Muscle of leg (tissue), 11 donors: Measurements from ENCODE around the gene BBIP1. TPM values are rescaled to one million over a fixed set of nuclear protein-coding genes. Genes with fewer than 3 reads are reported as not detected.

ENCODE experiments used
- DNase-seq: peaks from one replicate; pipeline ENCODE4 v3.0.0; 2013
- H3K27ac ChIP-seq: one replicate; pipeline ENCODE4 v1.5.1; 2013; ENCODE audit warnings: mild to moderate bottlenecking, low read length, control low read depth
- H3K27me3 ChIP-seq: one replicate; pipeline ENCODE4 v1.6.1; 2013; ENCODE audit warnings: low read length; ENCODE audit not compliant: control insufficient read depth, insufficient read depth
- H3K36me3 ChIP-seq: one replicate; pipeline ENCODE4 v1.6.1; 2013; ENCODE audit warnings: low read length; ENCODE audit not compliant: control insufficient read depth, insufficient read depth
- H3K4me1 ChIP-seq: one replicate; pipeline ENCODE4 v1.6.1; 2013; ENCODE audit warnings: low read length; ENCODE audit not compliant: control insufficient read depth, insufficient read depth
- H3K4me3 ChIP-seq: one replicate; pipeline ENCODE4 v1.5.1; 2013; ENCODE audit warnings: low read length, control low read depth
- H3K9me3 ChIP-seq: replicated peaks from 2 replicates; pipeline ENCODE4 v1.6.1; 2013; ENCODE audit warnings: low read depth, low read length; ENCODE audit not compliant: control insufficient read depth
- WGBS: methylation state at CpG from one replicate; pipeline ENCODE4 v1.1.5; 2013; ENCODE audit warnings: missing lambda C conversion rate; ENCODE audit not compliant: insufficient coverage; 5-methylcytosine and 5-hydroxymethylcytosine counted together
- polyA plus RNA-seq, 8 donors: library from polyadenylated mRNA; unstranded; fragments of 120-200 nt; gene quantifications; one replicate each; pipeline versions ENCODE4 v1.2.1 to v1.2.3, GENCODE V29; 2013; ENCODE audit warnings: inconsistent platforms in 1 of 8, low replicate concordance in 1 of 8; ENCODE audit not compliant: insufficient read length in 8 of 8, insufficient read depth in 1 of 8
- total RNA-seq: library from RNA; stranded (reverse); fragments of 120-200 nt; gene quantifications from one replicate; pipeline ENCODE4 v1.2.4, GENCODE V29; 2013

Gene BBIP1
- total and polyA plus RNA-seq, 9 donors, result 22.5 to 29.9 (median 27.4) TPM

DNA sequence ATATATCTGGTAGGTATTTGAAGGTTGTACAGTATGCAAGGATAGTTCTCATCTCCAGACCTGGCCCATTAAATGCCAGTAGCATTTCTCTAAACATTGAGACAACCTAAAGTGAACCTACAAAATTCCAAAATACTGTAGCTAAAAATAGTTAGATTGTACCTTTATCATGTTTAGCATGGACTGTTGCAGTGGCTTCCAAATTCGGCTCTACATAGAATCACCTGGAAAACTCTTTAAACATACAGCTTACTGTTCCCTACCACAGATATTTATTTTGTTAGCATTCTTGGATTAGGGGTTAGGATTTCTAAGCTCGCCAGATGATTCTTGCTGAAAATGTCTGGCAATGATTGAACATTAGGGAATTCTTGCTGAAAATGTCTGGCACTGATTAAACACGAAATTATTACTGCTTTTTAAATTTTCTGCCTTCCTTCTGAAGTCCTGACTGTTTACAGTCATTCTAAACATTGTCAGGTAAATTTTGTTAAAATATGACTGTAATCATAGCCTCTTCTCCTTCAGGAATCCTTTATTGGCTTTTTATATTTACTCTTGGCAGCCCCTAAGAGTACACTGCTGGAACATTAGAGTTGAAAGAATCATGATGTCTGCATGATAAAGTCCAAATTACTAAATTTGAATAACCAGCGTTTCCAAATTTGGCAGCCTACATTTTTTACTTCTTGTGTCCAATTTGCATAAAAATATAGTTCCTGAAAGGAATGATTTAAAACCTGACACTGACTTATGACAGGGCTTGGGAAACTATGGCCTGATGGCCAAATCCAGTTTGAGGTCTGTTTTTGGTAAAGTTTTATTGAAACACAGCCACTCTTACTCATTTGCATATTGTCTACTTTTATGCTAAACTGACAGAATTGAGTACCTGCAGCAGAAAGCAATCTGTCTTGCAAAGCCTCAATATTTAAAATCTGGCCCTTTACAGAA, 40.7 kb upstream of the BBIP1 start:
- Histone ChIP-seq H3K27me3 (no peaks in the 10 kb centered on the region), H3K36me3 (no peaks in the 10 kb centered on the region), H3K4me1 (no peaks in the 10 kb centered on the region), H3K9me3 (no peaks in the 10 kb centered on the region), H3K27ac (no peak overlapping the region), H3K4me3 (no peak overlapping the region)
- peak; percentile 56 for DNase-seq
- WGBS, result no CpG with 5 or more reads among the region's 4 CpGs

DNA sequence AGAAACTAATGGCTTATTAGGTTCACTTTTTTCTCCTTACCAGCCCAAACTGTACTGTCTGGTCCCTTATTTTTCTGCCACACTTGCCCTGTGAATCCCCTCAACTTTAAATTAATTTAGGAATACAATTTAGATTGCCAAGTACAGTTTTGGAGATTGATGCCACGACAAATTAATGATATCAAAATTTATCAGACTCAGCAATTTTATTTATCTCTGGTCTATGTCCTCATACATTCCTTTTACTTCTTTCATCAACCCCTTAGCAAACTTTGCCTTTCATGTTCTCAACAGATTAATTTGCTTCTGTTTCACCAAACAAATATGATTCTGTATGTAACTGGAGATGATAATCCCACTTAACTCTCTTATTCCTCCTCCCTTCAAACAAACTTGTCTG, 38.6 kb upstream of the BBIP1 start:
- no CpG with 5 or more reads among the region's 1 CpG for WGBS
- no peak overlapping the region for H3K27ac ChIP-seq

DNA sequence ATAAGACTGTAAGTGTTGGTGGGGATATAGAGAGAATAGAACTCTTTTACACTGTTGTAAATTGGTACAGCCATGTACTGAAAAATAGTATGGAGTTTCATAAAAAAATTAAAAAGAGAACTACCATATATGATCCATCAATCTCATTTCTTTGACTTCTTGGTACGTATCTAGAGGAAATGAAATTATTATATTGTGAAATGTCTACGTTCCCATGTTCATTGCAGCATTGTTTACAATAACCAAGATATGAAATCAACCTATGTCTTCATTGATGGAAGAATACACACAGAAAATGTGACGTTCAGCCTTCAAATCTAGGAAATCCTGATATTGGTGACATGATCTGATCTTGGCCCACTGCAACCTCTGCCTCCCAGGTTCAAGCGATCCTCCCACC, 32.4 kb upstream of the BBIP1 start:
- WGBS, result 83% methylated on average over 1 of the region's 4 CpGs

More for the DNA sequence above, 38.6 kb upstream of the BBIP1 start:
- no peak for DNase-seq
- Histone ChIP-seq H3K4me1 (no peaks in the 10 kb centered on the region), H3K9me3 (no peaks in the 10 kb centered on the region), H3K36me3 (no peaks in the 10 kb centered on the region), H3K27me3 (no peaks in the 10 kb centered on the region), H3K4me3 (no peak overlapping the region)

GRCh38 chr10:110947061-110947595, 28.1 kb upstream of the BBIP1 start:
- Histone ChIP-seq H3K9me3 (peaks cover 2% of the 10 kb centered on the region), H3K36me3 (peaks cover 6% of the 10 kb centered on the region), H3K4me3 (no peak overlapping the region), H3K27me3 (no peaks in the 10 kb centered on the region), H3K27ac (no peak overlapping the region), H3K4me1 (no peaks in the 10 kb centered on the region)
- DNase-seq, result no peak
- 100% methylated on average over 1 of the region's 4 CpGs for WGBS

More for the DNA sequence above, 32.4 kb upstream of the BBIP1 start:
- H3K27me3 ChIP-seq, result no peaks in the 10 kb centered on the region
- no peak overlapping the region for H3K4me3 ChIP-seq
- DNase-seq, result no peak
- no peaks in the 10 kb centered on the region for H3K9me3 ChIP-seq
- no peaks in the 10 kb centered on the region for H3K4me1 ChIP-seq
- H3K27ac ChIP-seq, result no peak overlapping the region
- H3K36me3 ChIP-seq, result peaks cover 3% of the 10 kb centered on the region

- Histone ChIP-seq H3K36me3 (peaks cover 6% of the 10 kb centered on the region), H3K27me3 (no peaks in the 10 kb centered on the region), H3K27ac (no peak overlapping the region), H3K4me3 (no peak overlapping the region), H3K9me3 (peaks cover 2% of the 10 kb centered on the region), H3K4me1 (no peaks in the 10 kb centered on the region)
- WGBS, result 100% methylated on average over 1 of the region's 1 CpG
- DNase-seq, result no peak
These were observed 27.5 kb upstream of the BBIP1 start for GRCh38 chr10:110946496-110946895.

GRCh38 chr10:110944792-110945396, 25.9 kb upstream of the BBIP1 start:
- peaks cover 6% of the 10 kb centered on the region for H3K36me3 ChIP-seq
- peak; percentile 25 for DNase-seq
- H3K4me1 ChIP-seq, result no peaks in the 10 kb centered on the region
- peaks cover 2% of the 10 kb centered on the region for H3K9me3 ChIP-seq
- H3K27ac ChIP-seq, result no peak overlapping the region
- H3K4me3 ChIP-seq, result no peak overlapping the region
- H3K27me3 ChIP-seq, result no peaks in the 10 kb centered on the region
- WGBS, result 71% methylated on average over 4 of the region's 5 CpGs

GRCh38 chr10:110939419-110939818, 20.4 kb upstream of the BBIP1 start:
- Histone ChIP-seq H3K27me3 (no peaks in the 10 kb centered on the region), H3K27ac (no peak overlapping the region), H3K36me3 (peaks cover 2% of the 10 kb centered on the region), H3K4me3 (no peak overlapping the region), H3K4me1 (no peaks in the 10 kb centered on the region), H3K9me3 (peaks cover 2% of the 10 kb centered on the region)
- DNase-seq, result no peak
- WGBS, result no CpG with 5 or more reads among the region's 4 CpGs

DNA sequence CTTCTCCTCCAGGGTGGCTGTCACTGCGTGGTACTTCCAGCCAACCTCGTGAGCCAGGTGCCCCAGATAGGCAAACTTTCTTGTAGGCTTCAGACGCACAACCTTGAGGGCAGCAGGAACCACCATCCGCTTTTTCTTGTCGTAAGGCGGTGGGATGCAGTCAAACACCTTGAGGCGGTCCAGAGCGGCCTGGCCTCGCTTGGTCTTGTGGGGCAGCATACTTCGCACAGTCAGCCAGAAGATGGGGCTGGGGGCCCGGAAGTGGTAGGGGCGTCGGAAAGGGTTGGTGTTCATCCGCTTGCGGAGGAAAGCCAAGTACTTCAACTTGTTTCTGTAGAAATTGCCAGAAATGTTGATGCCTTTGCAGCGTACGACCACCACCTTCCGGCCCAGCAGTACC, 17.8 kb upstream of the BBIP1 start:
- H3K27me3 ChIP-seq, result no peaks in the 10 kb centered on the region
- H3K27ac ChIP-seq, result no peak overlapping the region
- WGBS, result 95% methylated on average over 16 of the region's 18 CpGs
- no peaks in the 10 kb centered on the region for H3K4me1 ChIP-seq
- DNase-seq, result no peak
- H3K4me3 ChIP-seq, result no peak overlapping the region
- no peaks in the 10 kb centered on the region for H3K36me3 ChIP-seq
- H3K9me3 ChIP-seq, result no peaks in the 10 kb centered on the region

DNA sequence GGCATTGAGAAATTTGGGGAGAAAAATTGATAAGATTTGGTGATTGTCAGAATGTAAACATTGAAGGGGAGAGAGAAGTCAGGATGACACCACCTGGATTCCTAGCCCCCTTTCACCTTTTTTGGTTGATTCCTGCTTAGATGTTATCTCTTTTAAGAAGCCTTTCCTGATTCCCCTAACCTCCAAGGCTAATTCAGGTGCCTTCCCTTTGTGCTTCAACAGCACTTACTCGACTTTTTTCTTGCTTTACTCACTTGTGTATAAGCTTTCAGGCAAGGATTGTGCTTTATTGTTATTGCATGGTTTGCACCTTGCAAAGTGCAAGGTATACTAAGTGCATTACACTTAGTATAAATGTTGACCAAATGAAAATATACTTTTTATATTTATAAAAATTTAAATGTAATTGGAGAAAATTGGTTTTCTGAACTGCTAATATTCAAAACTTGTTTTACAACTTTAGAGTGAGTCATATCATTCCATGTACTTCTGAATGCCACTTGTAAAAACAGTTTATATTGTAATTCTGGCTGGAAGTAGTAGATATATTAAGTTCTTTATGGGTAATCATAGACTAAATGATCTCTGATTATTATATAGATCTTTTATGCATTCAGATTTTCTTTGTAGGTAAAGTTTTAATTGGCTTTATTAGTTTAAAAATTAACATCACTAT, 13.7 kb upstream of the BBIP1 start:
- Histone ChIP-seq H3K27me3 (no peaks in the 10 kb centered on the region), H3K27ac (no peak overlapping the region), H3K9me3 (no peaks in the 10 kb centered on the region), H3K4me1 (no peaks in the 10 kb centered on the region), H3K36me3 (no peaks in the 10 kb centered on the region), H3K4me3 (no peak overlapping the region)
- WGBS, result no CpG with 5 or more reads among the region's 1 CpG
- no peak for DNase-seq
